ENCODE data around the gene ORM1.

- TF ChIP-seq CTCF (IDR thresholded peaks at IDR 0.05; ENCODE audit: low read depth, low read length, missing input control) (no peak), JUND (IDR thresholded peaks at IDR 0.05) (no peak), MAX (IDR thresholded peaks at IDR 0.05) (no peak)
Measured at GRCh38 chr9:114282507-114282906, 40.4 kb upstream of the ORM1 start.

Measured in liver (tissue), 3 donors.